Lung (tissue), 12 donors: ENCODE data around the gene SOX6. TPM values are rescaled to one million over a fixed set of nuclear protein-coding genes. Genes with fewer than 3 reads are reported as not detected.

Experiments used
- ATAC-seq: fragments of 200-7000 bp; cut with Tn5 transposase; one replicate; pipeline ENCODE4 v1.9.1; 2020; ENCODE audit warnings: moderate number of reproducible peaks; ENCODE audit not compliant: insufficient read depth, low FRiP score
- DNase-seq, 3 donors: peaks; one replicate each; pipeline ENCODE4 v3.0.0-alpha.2; 2013 to 2017
- H3K27ac ChIP-seq, 2 donors: one replicate each; pipeline ENCODE4 v1.5.1; 2013; ENCODE audit warnings: mild to moderate bottlenecking in 2 of 2, moderate library complexity in 2 of 2, control low read depth in 1 of 2, inconsistent platforms in 1 of 2, low read depth in 1 of 2, low read length in 1 of 2
- H3K27me3 ChIP-seq, 3 donors: one replicate each; pipeline ENCODE4 v1.5.1; 2013; ENCODE audit warnings: low read length in 2 of 3; ENCODE audit not compliant: control insufficient read depth in 3 of 3, insufficient read depth in 3 of 3
- H3K36me3 ChIP-seq, 4 donors: one replicate each; pipeline ENCODE4 v1.5.1; 2013; ENCODE audit warnings: low read length in 4 of 4, mild to moderate bottlenecking in 1 of 4, moderate library complexity in 1 of 4; ENCODE audit not compliant: control insufficient read depth in 4 of 4, insufficient read depth in 4 of 4
- H3K4me1 ChIP-seq, 5 donors: one replicate each; pipeline ENCODE4 v1.5.1; 2013; ENCODE audit warnings: low read length in 5 of 5, mild to moderate bottlenecking in 2 of 5, moderate library complexity in 1 of 5; ENCODE audit not compliant: control insufficient read depth in 5 of 5, insufficient read depth in 5 of 5
- H3K4me3 ChIP-seq: one replicate; pipeline ENCODE4 v1.5.1; 2013; ENCODE audit warnings: mild to moderate bottlenecking, control low read depth, moderate library complexity
- H3K9ac ChIP-seq, 2 donors: one replicate each; pipeline ENCODE4 v1.5.1; 2013; ENCODE audit warnings: low read length in 2 of 2, control low read depth in 1 of 2; ENCODE audit not compliant: insufficient read depth in 1 of 2
- H3K9me3 ChIP-seq, 4 donors: one replicate each; pipeline ENCODE4 v1.5.1; 2013; ENCODE audit warnings: low read length in 3 of 4, mild to moderate bottlenecking in 1 of 4, moderate library complexity in 1 of 4; ENCODE audit not compliant: control insufficient read depth in 4 of 4, insufficient read depth in 3 of 4
- WGBS, 2 donors: extraction: QIAGEN DNeasy Blood & Tissue Kit; methylation state at CpG; one replicate each; pipeline ENCODE4 v1.1.7; 2013; 5-methylcytosine and 5-hydroxymethylcytosine counted together
- polyA plus RNA-seq, 2 donors: library from polyadenylated mRNA; stranded (reverse); fragments of 200-250 nt; gene quantifications; one replicate each; pipeline ENCODE4 v1.2.1, GENCODE V29; 2013
- total RNA-seq, 2 donors: library from RNA; depleted of rRNA in 1 of 2; stranded (reverse); fragments of >200 nt in 1 of 2; gene quantifications; one replicate each; pipeline ENCODE4 v1.2.1, GENCODE V29; 2014 to 2021
- TF ChIP-seq, protein P1 (sequence below): IDR thresholded peaks from 2 replicates; pipeline ENCODE4 v1.5.1; 2012; ENCODE audit warnings: mild to moderate bottlenecking; ENCODE audit errors: control extremely low read depth, extremely low read depth
- donor health status: control.
- donor health status: control.
- donor health status: Bipolar disorder and iron deficiency.
- donor health status: healthy.
- donor health status: DM: yes; HTN: yes; CAD: no.

Gene SOX6
- total and polyA plus RNA-seq, 4 donors = 0.58 to 31.7 (median 7.4) TPM

DNA sequence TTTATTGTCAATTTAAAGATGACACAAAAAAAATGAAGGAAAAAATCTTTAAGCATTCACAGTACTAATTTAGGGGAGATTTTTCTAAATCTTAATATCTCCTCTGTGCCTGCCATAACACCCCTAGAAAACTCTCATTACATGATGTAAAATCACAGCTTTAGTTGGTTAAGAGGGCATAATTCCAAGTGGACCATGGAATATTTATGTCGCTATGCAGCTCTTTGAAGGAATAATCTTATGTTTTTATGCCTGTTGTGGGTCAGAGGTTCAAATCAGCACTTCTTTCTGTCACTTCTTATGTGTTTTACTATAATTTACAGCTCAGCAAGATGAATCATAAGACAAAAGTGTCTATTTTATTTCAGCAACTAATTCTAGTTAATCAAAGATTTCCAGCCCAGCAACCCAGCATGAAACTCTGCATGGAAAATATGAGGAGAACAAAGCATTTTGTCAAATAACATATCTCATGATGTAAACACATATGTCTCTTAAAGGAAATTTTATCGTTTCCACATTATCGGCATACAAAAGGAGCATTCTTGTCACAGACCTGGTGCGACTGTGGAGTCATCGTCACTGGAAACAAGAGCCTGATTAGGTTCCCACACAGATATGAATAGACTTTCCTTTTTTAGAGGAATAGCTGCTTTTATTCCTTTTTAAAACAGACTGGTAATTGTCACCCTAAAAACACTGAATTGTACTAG is 274.8 kb downstream of the SOX6 start:
- peak in 2 of 3 donors; percentile 50 to 52 for DNase-seq
- Histone ChIP-seq H3K27ac (no peak overlapping the region), H3K9me3 (no peaks in the 10 kb centered on the region), H3K27me3 (no peaks in the 10 kb centered on the region), H3K9ac (no peak overlapping the region), H3K36me3 (no peaks in the 10 kb centered on the region), H3K4me1 (peaks cover 0 to 20% (median 10%) of the 10 kb centered on the region in 5 donors), H3K4me3 (no peak overlapping the region)
- TF ChIP-seq, protein P1, sequence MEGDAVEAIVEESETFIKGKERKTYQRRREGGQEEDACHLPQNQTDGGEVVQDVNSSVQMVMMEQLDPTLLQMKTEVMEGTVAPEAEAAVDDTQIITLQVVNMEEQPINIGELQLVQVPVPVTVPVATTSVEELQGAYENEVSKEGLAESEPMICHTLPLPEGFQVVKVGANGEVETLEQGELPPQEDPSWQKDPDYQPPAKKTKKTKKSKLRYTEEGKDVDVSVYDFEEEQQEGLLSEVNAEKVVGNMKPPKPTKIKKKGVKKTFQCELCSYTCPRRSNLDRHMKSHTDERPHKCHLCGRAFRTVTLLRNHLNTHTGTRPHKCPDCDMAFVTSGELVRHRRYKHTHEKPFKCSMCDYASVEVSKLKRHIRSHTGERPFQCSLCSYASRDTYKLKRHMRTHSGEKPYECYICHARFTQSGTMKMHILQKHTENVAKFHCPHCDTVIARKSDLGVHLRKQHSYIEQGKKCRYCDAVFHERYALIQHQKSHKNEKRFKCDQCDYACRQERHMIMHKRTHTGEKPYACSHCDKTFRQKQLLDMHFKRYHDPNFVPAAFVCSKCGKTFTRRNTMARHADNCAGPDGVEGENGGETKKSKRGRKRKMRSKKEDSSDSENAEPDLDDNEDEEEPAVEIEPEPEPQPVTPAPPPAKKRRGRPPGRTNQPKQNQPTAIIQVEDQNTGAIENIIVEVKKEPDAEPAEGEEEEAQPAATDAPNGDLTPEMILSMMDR = no peak
- ATAC-seq = no peak
- WGBS, 2 donors = 82 to 86% methylated on average over 5 of the region's 5 CpGs

DNA sequence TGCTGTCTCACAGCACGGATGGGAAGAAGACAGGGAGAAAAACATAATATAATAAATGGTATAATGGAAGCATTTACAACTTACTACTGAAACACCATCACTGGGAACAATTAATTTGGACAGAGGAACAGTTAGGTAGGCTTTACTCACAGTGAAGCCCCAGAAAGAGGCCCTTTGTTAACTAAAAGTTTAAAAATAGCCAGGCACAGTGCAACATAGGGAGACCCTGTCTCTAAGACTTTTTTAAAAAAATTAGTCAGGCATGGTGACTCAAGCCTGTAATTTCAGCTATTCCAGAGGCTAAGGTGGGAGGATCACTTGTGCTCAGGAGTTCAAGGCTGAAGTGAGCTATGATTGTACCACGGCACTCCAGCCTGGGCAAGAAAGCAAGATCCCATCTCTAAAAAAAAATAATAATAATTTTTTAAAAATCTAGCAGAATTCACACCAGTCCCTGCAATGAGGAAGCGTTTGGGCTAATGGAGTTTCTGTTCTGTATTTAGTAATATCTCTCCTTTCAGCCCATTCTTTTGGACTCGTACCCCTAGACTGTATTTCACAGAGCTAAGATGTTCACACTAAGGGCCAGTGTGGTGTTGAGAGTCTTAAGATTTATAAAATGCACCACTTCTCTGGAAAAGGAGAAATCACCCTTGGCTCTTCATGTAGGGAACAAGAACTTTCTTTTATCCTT is 275.5 kb downstream of the SOX6 start:
- WGBS, 2 donors = 89 to 90% methylated on average over 4 of the region's 4 CpGs
- Histone ChIP-seq H3K9ac (no peak overlapping the region), H3K36me3 (no peaks in the 10 kb centered on the region), H3K27ac (no peak overlapping the region), H3K27me3 (no peaks in the 10 kb centered on the region), H3K4me3 (no peak overlapping the region), H3K9me3 (no peaks in the 10 kb centered on the region), H3K4me1 (peaks cover 0 to 20% (median 10%) of the 10 kb centered on the region in 5 donors)
- DNase-seq = peak in 1 of 3 donors; percentile 9
- TF ChIP-seq, protein P1 = no peak
- no peak for ATAC-seq

DNA sequence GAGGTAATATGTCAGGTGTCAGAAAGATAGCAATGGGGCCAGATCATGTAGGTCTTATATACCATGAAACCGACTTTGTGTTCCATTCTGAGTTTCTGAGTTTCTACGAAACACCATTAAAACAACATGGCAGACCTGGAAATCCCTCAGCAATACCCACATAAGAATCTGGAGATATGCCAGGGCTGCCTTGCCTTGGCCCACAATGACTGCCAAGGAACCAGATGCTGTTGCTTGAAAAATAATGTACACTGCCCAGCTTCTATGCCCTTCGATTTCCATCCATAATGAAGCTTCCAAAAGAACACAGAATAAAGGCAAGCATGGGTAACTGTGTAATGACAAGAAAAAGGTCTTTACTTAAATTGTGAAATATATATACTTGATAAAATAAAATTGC is 277.4 kb downstream of the SOX6 start:
- DNase-seq = no peak
- Histone ChIP-seq H3K4me3 (no peak overlapping the region), H3K4me1 (peaks cover 0 to 17% (median 10%) of the 10 kb centered on the region in 5 donors), H3K27ac (no peak overlapping the region), H3K36me3 (no peaks in the 10 kb centered on the region), H3K9me3 (no peaks in the 10 kb centered on the region), H3K9ac (no peak overlapping the region), H3K27me3 (no peaks in the 10 kb centered on the region)
- TF ChIP-seq, protein P1 = no peak
- ATAC-seq = no peak
- 95 to 97% methylated on average over 3 of the region's 3 CpGs for WGBS, 2 donors
